Measurements from ENCODE around the gene CIAO2B.

- TF ChIP-seq L3MBTL2 (conservative IDR thresholded peaks at IDR 0.05) (no peak), FOXM1 (IDR thresholded peaks at IDR 0.05; ENCODE audit: borderline replicate concordance) (no peak), FOXK2 (IDR thresholded peaks at IDR 0.05) (no peak), FOXA1 (IDR thresholded peaks at IDR 0.05) (no peak), ZNF384 (IDR thresholded peaks at IDR 0.05) (no peak), SP1 (IDR thresholded peaks at IDR 0.05) (no peak), SUZ12 (IDR thresholded peaks at IDR 0.05) (no peak)
Observed at GRCh38 chr16:66948134-66948836, 14.1 kb upstream of the CIAO2B start.
